ENCODE measurements around the gene ZNF677.
"Not testable (repeated sequence)": the region's sequence is repeated elsewhere in the genome, so short reads cannot be mapped to it uniquely, and the experiment has no call there.

The ZNF677 gene

GRCh38 chr19:53254411-53255341 is at the start of gene ZNF677:
Gene ZNF677 (minus strand): TSS chr19:53254873. CDS start chr19:53251550, 3,323 bp downstream.
- no peak for DNase-seq

GRCh38 chr19:53301341-53301740 is 46.7 kb upstream of the ZNF677 start:
- DNase-seq: not testable (repeated sequence)

GRCh38 chr19:53294786-53295441 is 40.2 kb upstream of the ZNF677 start:
- no peak for DNase-seq

- no peak for DNase-seq
Measured at GRCh38 chr19:53290758-53291549, 36.3 kb upstream of the ZNF677 start.

- no peak for DNase-seq
Measured at GRCh38 chr19:53285087-53285486, 30.4 kb upstream of the ZNF677 start.

GRCh38 chr19:53281947-53282346 is 27.3 kb upstream of the ZNF677 start:
- DNase-seq: not testable (repeated sequence)

GRCh38 chr19:53275480-53275879 is 20.8 kb upstream of the ZNF677 start:
- DNase-seq: no peak

- no peak for DNase-seq
Measured at GRCh38 chr19:53272044-53272443, 17.4 kb upstream of the ZNF677 start.

GRCh38 chr19:53269861-53270260 is 15.2 kb upstream of the ZNF677 start:
- DNase-seq: not testable (repeated sequence)

GRCh38 chr19:53267623-53268022 is 12.9 kb upstream of the ZNF677 start, which contains the start of gene VN1R4:
Gene VN1R4 (minus strand): TSS chr19:53267723. CDS start chr19:53267665, 58 bp downstream.
- DNase-seq: not testable (repeated sequence)

- DNase-seq: peak; percentile 2 to 3
Measured at GRCh38 chr19:53257715-53258342, 3.2 kb upstream of the ZNF677 start, which contains the start of gene VN1R2. Gene VN1R2 (plus strand): TSS chr19:53258292. CDS start chr19:53258376, 84 bp downstream.

- no peak for DNase-seq
Measured at GRCh38 chr19:53246498-53246897, 8.2 kb downstream of the ZNF677 start.

- no peak for DNase-seq
Measured at GRCh38 chr19:53237114-53237777, 17.4 kb downstream of the ZNF677 start.

- DNase-seq: no peak
Measured at GRCh38 chr19:53224606-53225005, 30.1 kb downstream of the ZNF677 start.

- DNase-seq: not testable (repeated sequence)
Measured at GRCh38 chr19:53222716-53223115, 32.0 kb downstream of the ZNF677 start.

GRCh38 chr19:53212703-53213320 is 41.9 kb downstream of the ZNF677 start:
- DNase-seq: no peak

GRCh38 chr19:53211554-53211953 is 43.1 kb downstream of the ZNF677 start:
- DNase-seq: not testable (repeated sequence)

- DNase-seq: no peak
Measured at GRCh38 chr19:53196777-53197396, 57.8 kb downstream of the ZNF677 start.

- DNase-seq: peak; percentile 37 to 52
Measured at GRCh38 chr19:53195265-53195903, 59.3 kb downstream of the ZNF677 start.

GRCh38 chr19:53193535-53194222 is 61.0 kb downstream of the ZNF677 start:
- no peak for DNase-seq

Measured in SHP77 (cell line).